Measurements from ENCODE around the gene CTRB2. TPM values are rescaled to one million over a fixed set of nuclear protein-coding genes. Genes with fewer than 3 reads are reported as not detected.

The CTRB2 gene
- total RNA-seq, 1 donor from 2014 or later: not detected

- H3K9me3 Mint-ChIP-seq: peaks cover 45% of the 10 kb centered on the region
- DNase-seq (ENCODE audit: low spot score): no peak
- TF ChIP-seq CTCF (IDR thresholded peaks at IDR 0.05): no peak
- no peak for TF ChIP-seq EZH2phosphoT487 (IDR thresholded peaks at IDR 0.05)
- no peak for TF ChIP-seq EZH2 (IDR thresholded peaks at IDR 0.05)
- Histone ChIP-seq H3F3A (ENCODE audit: low read depth) (no peaks in the 10 kb centered on the region), H3K79me2 (ENCODE audit: low read depth) (no peaks in the 10 kb centered on the region), H3K4me1 (no peaks in the 10 kb centered on the region), H3K9me3 (ENCODE audit: low read depth) (no peaks in the 10 kb centered on the region), H4K20me1 (ENCODE audit: low read depth) (no peaks in the 10 kb centered on the region), H3K4me2 (no peak overlapping the region), H3K27ac (no peak overlapping the region), H3K4me3 (no peak overlapping the region), H3K36me3 (no peaks in the 10 kb centered on the region), H3K9ac (no peak overlapping the region), H2AFZ (replicated peaks) (no peak overlapping the region), H3K27me3 (no peaks in the 10 kb centered on the region)
- peaks cover 1% of the 10 kb centered on the region for H3K36me3 Mint-ChIP-seq
- H3K27me3 Mint-ChIP-seq (ENCODE audit: insufficient read depth, low read depth): peaks cover 3% of the 10 kb centered on the region
- H3K4me3 Mint-ChIP-seq: no peak overlapping the region
- no peaks in the 10 kb centered on the region for H3K4me1 Mint-ChIP-seq
- H3K27ac Mint-ChIP-seq: no peak overlapping the region
Measured at GRCh38 chr16:75181630-75182029, 25.3 kb downstream of the CTRB2 start.

GRCh38 chr16:75179208-75179607, 27.8 kb downstream of the CTRB2 start:
- no peaks in the 10 kb centered on the region for H4K20me1 ChIP-seq (ENCODE audit: low read depth)
- H3K4me3 ChIP-seq: no peak overlapping the region
- no peak overlapping the region for H2AFZ ChIP-seq (replicated peaks)
- H3K27ac ChIP-seq: no peak overlapping the region
- no peak for TF ChIP-seq CTCF (IDR thresholded peaks at IDR 0.05)
- peaks cover 3% of the 10 kb centered on the region for H3K9me3 ChIP-seq (ENCODE audit: low read depth)
- H3F3A ChIP-seq (ENCODE audit: low read depth): no peaks in the 10 kb centered on the region
- no peak overlapping the region for H3K4me2 ChIP-seq
- Mint-ChIP-seq H3K27me3 (ENCODE audit: insufficient read depth, low read depth) (peaks cover 5% of the 10 kb centered on the region), H3K9me3 (peaks cover 53% of the 10 kb centered on the region), H3K4me1 (no peaks in the 10 kb centered on the region), H3K36me3 (peaks cover 9% of the 10 kb centered on the region), H3K27ac (no peak overlapping the region), H3K4me3 (no peak overlapping the region)
- no peaks in the 10 kb centered on the region for H3K27me3 ChIP-seq
- H3K4me1 ChIP-seq: no peaks in the 10 kb centered on the region
- DNase-seq (ENCODE audit: low spot score): no peak
- H3K79me2 ChIP-seq (ENCODE audit: low read depth): no peaks in the 10 kb centered on the region
- no peak overlapping the region for H3K9ac ChIP-seq
- no peaks in the 10 kb centered on the region for H3K36me3 ChIP-seq

GRCh38 chr16:75176926-75177325, 30.0 kb downstream of the CTRB2 start:
- Histone ChIP-seq H2AFZ (replicated peaks) (no peak overlapping the region), H3K9ac (no peak overlapping the region), H3K9me3 (ENCODE audit: low read depth) (peaks cover 3% of the 10 kb centered on the region), H3K27ac (no peak overlapping the region), H3F3A (ENCODE audit: low read depth) (no peaks in the 10 kb centered on the region), H4K20me1 (ENCODE audit: low read depth) (no peaks in the 10 kb centered on the region), H3K4me1 (no peaks in the 10 kb centered on the region), H3K4me2 (no peak overlapping the region), H3K4me3 (no peak overlapping the region), H3K79me2 (ENCODE audit: low read depth) (no peaks in the 10 kb centered on the region), H3K27me3 (no peaks in the 10 kb centered on the region), H3K36me3 (peaks cover 4% of the 10 kb centered on the region)
- DNase-seq (ENCODE audit: low spot score): no peak
- Mint-ChIP-seq H3K27ac (no peak overlapping the region), H3K4me3 (no peak overlapping the region), H3K9me3 (peaks cover 66% of the 10 kb centered on the region), H3K4me1 (no peaks in the 10 kb centered on the region), H3K27me3 (ENCODE audit: insufficient read depth, low read depth) (peaks cover 7% of the 10 kb centered on the region), H3K36me3 (peaks cover 29% of the 10 kb centered on the region)
- TF ChIP-seq EZH2phosphoT487 (IDR thresholded peaks at IDR 0.05): no peak
- no peak for TF ChIP-seq EZH2 (IDR thresholded peaks at IDR 0.05)
- TF ChIP-seq CTCF (IDR thresholded peaks at IDR 0.05): no peak

- H3K9me3 ChIP-seq (ENCODE audit: low read depth): peaks cover 17% of the 10 kb centered on the region
- TF ChIP-seq EZH2phosphoT487 (IDR thresholded peaks at IDR 0.05) (no peak), EZH2 (IDR thresholded peaks at IDR 0.05) (no peak), CTCF (IDR thresholded peaks at IDR 0.05) (no peak)
- Mint-ChIP-seq H3K27me3 (ENCODE audit: insufficient read depth, low read depth) (peaks cover 7% of the 10 kb centered on the region), H3K36me3 (peaks cover 46% of the 10 kb centered on the region), H3K27ac (no peak overlapping the region), H3K4me1 (no peaks in the 10 kb centered on the region), H3K4me3 (no peak overlapping the region), H3K9me3 (peaks cover 75% of the 10 kb centered on the region)
- no peaks in the 10 kb centered on the region for H3K4me1 ChIP-seq
- H3K27me3 ChIP-seq: no peaks in the 10 kb centered on the region
- H4K20me1 ChIP-seq (ENCODE audit: low read depth): no peaks in the 10 kb centered on the region
- no peak overlapping the region for H2AFZ ChIP-seq (replicated peaks)
- no peak overlapping the region for H3K27ac ChIP-seq
- DNase-seq (ENCODE audit: low spot score): no peak
- no peak overlapping the region for H3K4me3 ChIP-seq
- H3K9ac ChIP-seq: no peak overlapping the region
- no peaks in the 10 kb centered on the region for H3K79me2 ChIP-seq (ENCODE audit: low read depth)
- H3K4me2 ChIP-seq: no peak overlapping the region
- H3F3A ChIP-seq (ENCODE audit: low read depth): no peaks in the 10 kb centered on the region
- peaks cover 21% of the 10 kb centered on the region for H3K36me3 ChIP-seq
Measured at GRCh38 chr16:75175074-75175473, 31.9 kb downstream of the CTRB2 start.

All from neural progenitor cell (in vitro differentiated cells).